ENCODE data around the gene GATAD2B.

GATAD2B gene

GRCh38 chr1:153903841-153904455, 18.8 kb downstream of the GATAD2B start (continued):
- 0 out of 2 replicates have a peak, but pooled peaks have one; percentile 20 for TF ChIP-seq SP3 (tag by site-specific recombination; IDR thresholded peaks at IDR 0.05)
- no peak for TF ChIP-seq ZNF24 (tag by site-specific recombination; IDR thresholded peaks at IDR 0.05)
- no peak for TF ChIP-seq ZSCAN23 (tag by site-specific recombination; IDR thresholded peaks at IDR 0.05)
- no peak for TF ChIP-seq KLF17 (tag by site-specific recombination; IDR thresholded peaks at IDR 0.05)
- TF ChIP-seq ZNF776 (tag by site-specific recombination; IDR thresholded peaks at IDR 0.05; ENCODE audit: borderline replicate concordance) = no peak
- TF ChIP-seq ZBTB10 (tag by site-specific recombination; IDR thresholded peaks at IDR 0.05) = no peak
- TF ChIP-seq REST (tag by site-specific recombination; IDR thresholded peaks at IDR 0.05) = peak; percentile 83
- no peak for TF ChIP-seq MEIS1 (CRISPR knock-in tag; IDR thresholded peaks at IDR 0.05; ENCODE audit: borderline replicate concordance)
- peak; percentile 80 for TF ChIP-seq ZBTB8A (tag by site-specific recombination; IDR thresholded peaks at IDR 0.05)
- TF ChIP-seq ZNF169 (tag by site-specific recombination; IDR thresholded peaks at IDR 0.05) = no peak
- no peak for TF ChIP-seq ZNF146 (tag by site-specific recombination; IDR thresholded peaks at IDR 0.05)
- TF ChIP-seq, protein P1, sequence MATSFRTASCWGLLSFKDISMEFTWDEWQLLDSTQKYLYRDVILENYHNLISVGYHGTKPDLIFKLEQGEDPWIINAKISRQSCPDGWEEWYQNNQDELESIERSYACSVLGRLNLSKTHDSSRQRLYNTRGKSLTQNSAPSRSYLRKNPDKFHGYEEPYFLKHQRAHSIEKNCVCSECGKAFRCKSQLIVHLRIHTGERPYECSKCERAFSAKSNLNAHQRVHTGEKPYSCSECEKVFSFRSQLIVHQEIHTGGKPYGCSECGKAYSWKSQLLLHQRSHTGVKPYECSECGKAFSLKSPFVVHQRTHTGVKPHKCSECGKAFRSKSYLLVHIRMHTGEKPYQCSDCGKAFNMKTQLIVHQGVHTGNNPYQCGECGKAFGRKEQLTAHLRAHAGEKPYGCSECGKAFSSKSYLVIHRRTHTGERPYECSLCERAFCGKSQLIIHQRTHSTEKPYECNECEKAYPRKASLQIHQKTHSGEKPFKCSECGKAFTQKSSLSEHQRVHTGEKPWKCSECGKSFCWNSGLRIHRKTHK (tag by site-specific recombination; IDR thresholded peaks at IDR 0.05) = no peak
- TF ChIP-seq, protein P2, sequence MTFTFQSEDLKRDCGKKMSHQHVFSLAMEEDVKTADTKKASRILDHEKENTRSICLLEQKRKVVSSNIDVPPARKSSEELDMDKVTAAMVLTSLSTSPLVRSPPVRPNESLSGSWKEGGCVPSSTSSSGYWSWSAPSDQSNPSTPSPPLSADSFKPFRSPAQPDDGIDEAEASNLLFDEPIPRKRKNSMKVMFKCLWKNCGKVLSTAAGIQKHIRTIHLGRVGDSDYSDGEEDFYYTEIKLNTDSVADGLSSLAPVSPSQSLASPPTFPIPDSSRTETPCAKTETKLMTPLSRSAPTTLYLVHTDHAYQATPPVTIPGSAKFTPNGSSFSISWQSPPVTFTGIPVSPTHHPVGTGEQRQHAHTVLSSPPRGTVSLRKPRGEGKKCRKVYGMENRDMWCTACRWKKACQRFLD (tag by site-specific recombination; IDR thresholded peaks at IDR 0.05) = no peak
- peak; percentile 98 for TF ChIP-seq ZNF394 (tag by site-specific recombination; IDR thresholded peaks at IDR 0.05; ENCODE audit: borderline replicate concordance)
- TF ChIP-seq ZNF610 (tag by site-specific recombination; IDR thresholded peaks at IDR 0.05; ENCODE audit: borderline replicate concordance) = no peak
- no peak for TF ChIP-seq ZNF544 (tag by site-specific recombination; IDR thresholded peaks at IDR 0.05)
- no peak for TF ChIP-seq ZNF311 (tag by site-specific recombination; IDR thresholded peaks at IDR 0.05; ENCODE audit: borderline replicate concordance)
- TF ChIP-seq ZNF121 (tag by site-specific recombination; IDR thresholded peaks at IDR 0.05) = no peak
- TF ChIP-seq OVOL3 (tag by site-specific recombination; IDR thresholded peaks at IDR 0.05) = no peak
- TF ChIP-seq ZNF645 (tag by site-specific recombination; IDR thresholded peaks at IDR 0.05) = no peak
- TF ChIP-seq, protein P3, sequence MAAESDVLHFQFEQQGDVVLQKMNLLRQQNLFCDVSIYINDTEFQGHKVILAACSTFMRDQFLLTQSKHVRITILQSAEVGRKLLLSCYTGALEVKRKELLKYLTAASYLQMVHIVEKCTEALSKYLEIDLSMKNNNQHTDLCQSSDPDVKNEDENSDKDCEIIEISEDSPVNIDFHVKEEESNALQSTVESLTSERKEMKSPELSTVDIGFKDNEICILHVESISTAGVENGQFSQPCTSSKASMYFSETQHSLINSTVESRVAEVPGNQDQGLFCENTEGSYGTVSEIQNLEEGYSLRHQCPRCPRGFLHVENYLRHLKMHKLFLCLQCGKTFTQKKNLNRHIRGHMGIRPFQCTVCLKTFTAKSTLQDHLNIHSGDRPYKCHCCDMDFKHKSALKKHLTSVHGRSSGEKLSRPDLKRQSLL (tag by site-specific recombination; IDR thresholded peaks at IDR 0.05) = no peak
- no peak for TF ChIP-seq ZNF596 (tag by site-specific recombination; IDR thresholded peaks at IDR 0.05)
- TF ChIP-seq GLIS1 (tag by site-specific recombination; IDR thresholded peaks at IDR 0.05) = no peak
- no peak for TF ChIP-seq PBX3 (CRISPR knock-in tag; IDR thresholded peaks at IDR 0.05)
- peak; percentile 86 for TF ChIP-seq ZNF202 (tag by site-specific recombination; IDR thresholded peaks at IDR 0.05; ENCODE audit: borderline replicate concordance)
- 0 out of 2 replicates have a peak, but pooled peaks have one; percentile 55 for TF ChIP-seq ZNF791 (tag by site-specific recombination; IDR thresholded peaks at IDR 0.05)
- TF ChIP-seq ZNF623 (tag by site-specific recombination; IDR thresholded peaks at IDR 0.05) = peak; percentile 83
